Neural cell (in vitro differentiated cells): ENCODE data around the gene GLTP. TPM values are rescaled to one million over a fixed set of nuclear protein-coding genes. Genes with fewer than 3 reads are reported as not detected.

Experiments used
- H2AFZ ChIP-seq: fragments of 200-600, 300-800 bp; sonication (generic), shearing (Covaris generic); 2 replicates; pipeline ENCODE4 v1.6.0; 2014; ENCODE audit warnings: low read depth, mild to moderate bottlenecking, antibody characterized with exemption, low read length, moderate library complexity
- H3F3A ChIP-seq: fragments of 200-600 bp; shearing (Covaris generic); 2 replicates; pipeline ENCODE4 v1.6.1; 2016; ENCODE audit warnings: mild to moderate bottlenecking, moderate library complexity, mixed read lengths, antibody characterized with exemption, low read length; ENCODE audit not compliant: insufficient read depth, poor library complexity, severe bottlenecking
- H3K27ac ChIP-seq: fragments of 200-600, 300-800 bp; sonication (generic), shearing (Covaris generic); 2 replicates; pipeline ENCODE4 v1.5.1; 2014; ENCODE audit warnings: mild to moderate bottlenecking, low read length, moderate library complexity
- H3K27me3 ChIP-seq: fragments of 300-800, 200-600 bp; sonication (generic), shearing (Covaris generic); 2 replicates; pipeline ENCODE4 v1.6.0; 2014; ENCODE audit warnings: mild to moderate bottlenecking, low read depth, low read length, moderate library complexity; ENCODE audit not compliant: insufficient read depth
- H3K36me3 ChIP-seq: fragments of 300-800, 200-600 bp; sonication (generic), shearing (Covaris generic); 2 replicates; pipeline ENCODE4 v1.5.1; 2014; ENCODE audit warnings: mild to moderate bottlenecking, antibody characterized with exemption, low read length, moderate library complexity; ENCODE audit not compliant: insufficient read depth
- H3K4me2 ChIP-seq: fragments of 300-800, 200-600 bp; sonication (generic), shearing (Covaris generic); 2 replicates; pipeline ENCODE4 v1.6.0; 2014; ENCODE audit warnings: mild to moderate bottlenecking, low read length
- H3K4me3 ChIP-seq: fragments of 300-800, 200-600 bp; sonication (generic), shearing (Covaris generic); 2 replicates; pipeline ENCODE4 v1.5.1; 2014; ENCODE audit warnings: mild to moderate bottlenecking, low read length, moderate library complexity
- H3K79me2 ChIP-seq: fragments of 200-600 bp; shearing (Covaris generic); replicated peaks from 2 replicates; pipeline ENCODE4 v1.6.0; 2014; ENCODE audit warnings: mild to moderate bottlenecking, low read length, moderate library complexity; ENCODE audit not compliant: insufficient read depth
- H3K9ac ChIP-seq: fragments of 300-800, 200-600 bp; sonication (generic), shearing (Covaris generic); 2 replicates; pipeline ENCODE4 v1.6.1; 2016; ENCODE audit warnings: mild to moderate bottlenecking, low read length, mixed read lengths
- H3K9me2 ChIP-seq: fragments of 200-600 bp; shearing (Covaris generic); 2 replicates; pipeline ENCODE4 v1.6.1; 2016; ENCODE audit warnings: mild to moderate bottlenecking, low read length, mixed read lengths; ENCODE audit not compliant: insufficient read depth
- H3K9me3 ChIP-seq: fragments of 200-600, 300-800 bp; sonication (generic), shearing (Covaris generic); 2 replicates; pipeline ENCODE4 v1.6.1; 2016; ENCODE audit warnings: mild to moderate bottlenecking, mixed run types, low read length, moderate library complexity, mixed read lengths
- H4K20me1 ChIP-seq: fragments of 200-600 bp; shearing (Covaris generic); 2 replicates; pipeline ENCODE4 v1.6.1; 2016; ENCODE audit warnings: mild to moderate bottlenecking, mixed run types; ENCODE audit not compliant: insufficient read depth
- EZH2 ChIP-seq: fragments of 200-600, 300-800 bp; shearing (Covaris generic), sonication (generic); IDR thresholded peaks from 2 replicates; pipeline ENCODE4 v1.6.1; 2014; ENCODE audit warnings: antibody characterized with exemption, low read length, borderline replicate concordance, mild to moderate bottlenecking; ENCODE audit not compliant: insufficient read depth, poor library complexity, severe bottlenecking
- MXI1 ChIP-seq: fragments of 450-650 bp; conservative IDR thresholded peaks from 2 replicates; pipeline ENCODE4 v1.6.1; 2014; ENCODE audit warnings: antibody characterized with exemption, mild to moderate bottlenecking; ENCODE audit not compliant: poor library complexity, severe bottlenecking
- POLR2AphosphoS5 ChIP-seq: IDR thresholded peaks from 2 replicates; pipeline ENCODE4 v1.6.1; 2012
- RAD21 ChIP-seq: fragments of 450-650 bp; conservative IDR thresholded peaks from 2 replicates; pipeline ENCODE4 v1.6.1; 2014; ENCODE audit warnings: antibody characterized with exemption, mild to moderate bottlenecking, moderate library complexity
- REST ChIP-seq: IDR thresholded peaks from 2 replicates; pipeline ENCODE4 v1.6.1; 2012; ENCODE audit warnings: borderline replicate concordance
- SMC3 ChIP-seq: fragments of 450-650 bp; conservative IDR thresholded peaks from 2 replicates; pipeline ENCODE4 v1.6.1; 2014; ENCODE audit warnings: antibody characterized with exemption, mild to moderate bottlenecking, moderate library complexity; ENCODE audit not compliant: poor library complexity
- TAF1 ChIP-seq: IDR thresholded peaks from 2 replicates; pipeline ENCODE4 v1.6.1; 2012; ENCODE audit warnings: low read depth
- polyA plus RNA-seq: library from polyadenylated mRNA; depleted of rRNA; stranded (reverse); fragments of >200 nt; gene quantifications from 2 replicates; pipeline ENCODE4 v1.2.3, GENCODE V29; 2014
- small RNA-seq, 3 experiments: library from RNA; depleted of rRNA; stranded (forward); fragments of <200 nt; gene quantifications; one replicate each; pipeline ENCODE3, GENCODE V24; 2012

Gene GLTP
- polyA plus RNA-seq, 1 donor from 2014 or later: 25.0 TPM

DNA sequence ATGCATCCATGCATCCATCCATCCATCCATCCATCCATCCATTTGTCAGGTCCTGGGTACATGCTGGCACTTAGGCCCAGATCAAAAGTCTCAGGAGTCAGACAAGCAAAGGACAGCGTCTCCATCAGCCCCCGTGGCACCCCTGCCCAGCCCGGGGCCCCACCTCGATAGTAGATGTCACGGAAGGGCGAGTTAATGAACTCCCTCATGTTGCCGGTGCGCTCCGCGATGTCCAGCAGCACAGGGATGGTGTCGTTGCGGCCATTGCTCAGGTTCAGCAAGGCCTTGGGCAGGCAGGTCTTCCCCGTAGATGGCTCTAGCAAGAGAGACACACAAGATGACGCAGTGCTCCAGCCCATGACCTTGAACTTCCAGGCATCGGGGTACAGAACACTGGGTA is 77.5 kb downstream of the GLTP start:
- Histone ChIP-seq H3K4me3 (no peak overlapping the region), H3K9me3 (no peaks in the 10 kb centered on the region)

More for the DNA sequence above, 77.5 kb downstream of the GLTP start:
- Histone ChIP-seq H3F3A (no peaks in the 10 kb centered on the region), H3K9ac (no peak overlapping the region), H3K79me2 (no peaks in the 10 kb centered on the region), H3K9me2 (no peaks in the 10 kb centered on the region), H3K27ac (no peak overlapping the region), H3K4me2 (no peak overlapping the region), H2AFZ (no peak overlapping the region), H3K36me3 (no peaks in the 10 kb centered on the region), H4K20me1 (no peaks in the 10 kb centered on the region), H3K27me3 (no peaks in the 10 kb centered on the region)
- TF ChIP-seq MXI1 (no peak), SMC3 (no peak), RAD21 (no peak), REST (no peak), TAF1 (no peak), POLR2AphosphoS5 (no peak), EZH2 (no peak)

Small RNAs within 50 kb of the gene (small RNA-seq; reads per million reads assigned to genes)
- gene MIR4497 (0 reads per million in 3 experiments), gene RN7SL441P (0 reads per million in 3 experiments)

Other genes starting within 250 kb of the GLTP start
- 6.4 and 8.5 TPM in 2 replicates for gene FAM222A, start 166.7 kb downstream of the GLTP start, polyA plus RNA-seq
- gene TRPV4, start 47.1 kb downstream of the GLTP start, polyA plus RNA-seq: not detected in 2 replicates
- 10.0 and 12.8 TPM in 2 replicates for gene TCHP, start 19.7 kb upstream of the GLTP start, polyA plus RNA-seq
- 14.2 and 21.1 TPM in 2 replicates for gene GIT2, start 115.8 kb upstream of the GLTP start, polyA plus RNA-seq
- gene ANKRD13A, start 118.9 kb upstream of the GLTP start, polyA plus RNA-seq: 89.2 and 117 TPM in 2 replicates
- gene C12orf76, start 168.0 kb upstream of the GLTP start, polyA plus RNA-seq: 202 and 227 TPM in 2 replicates
- gene IFT81, start 243.8 kb upstream of the GLTP start, polyA plus RNA-seq: 108 and 120 TPM in 2 replicates